Cardiac muscle cell (in vitro differentiated cells and primary cell): Measurements from ENCODE around the gene LMOD1. TPM values are rescaled to one million over a fixed set of nuclear protein-coding genes. Genes with fewer than 3 reads are reported as not detected.

Experiments
- DNase-seq, 2 donors: peaks; one replicate each; pipeline versions ENCODE4 v3.0.0 to v3.0.0-alpha.2; 2010 to 2017; ENCODE audit warnings: low read depth in 1 of 2, low spot score in 1 of 2
- H3K27ac ChIP-seq: fragments of 200-600 bp; sonication (generic); 2 replicates; pipeline ENCODE4 v1.5.1; 2016
- H3K27me3 ChIP-seq: fragments of 200-600 bp; sonication (generic); 2 replicates; pipeline ENCODE4 v1.6.0; 2016; ENCODE audit warnings: control low read depth
- H3K36me3 ChIP-seq: fragments of 200-600 bp; sonication (generic); 2 replicates; pipeline ENCODE4 v1.5.1; 2016; ENCODE audit warnings: control low read depth
- H3K4me1 ChIP-seq: fragments of 200-600 bp; sonication (generic); 2 replicates; pipeline ENCODE4 v1.8.1; 2017; ENCODE audit warnings: low read depth, mild to moderate bottlenecking, mixed run types
- H3K4me3 ChIP-seq: fragments of 200-600 bp; sonication (generic); 2 replicates; pipeline ENCODE4 v1.5.1; 2016; ENCODE audit warnings: mild to moderate bottlenecking
- H3K9me3 ChIP-seq: fragments of 200-600 bp; sonication (generic); 2 replicates; pipeline ENCODE4 v1.5.1; 2017; ENCODE audit warnings: low read depth, mild to moderate bottlenecking, control low read depth
- CTCF ChIP-seq: IDR thresholded peaks from 2 replicates; pipeline ENCODE4 v1.5.1; 2012; ENCODE audit warnings: low read depth, mild to moderate bottlenecking, low read length
- polyA plus RNA-seq: library from polyadenylated mRNA; unstranded; fragments of >200 nt; fragmentation: Nextera tagmentation; extraction: Ambion mirVana; gene quantifications from 2 replicates; pipeline ENCODE4 v1.2.1, GENCODE V29; 2016
- total RNA-seq: library from RNA; depleted of rRNA; stranded (reverse); fragments of >200 nt; gene quantifications from 2 replicates; pipeline ENCODE4 v1.2.3, GENCODE V29; 2016

Gene LMOD1
- total and polyA plus RNA-seq, 2 experiments from 2014 or later, result 27.4 to 75.6 TPM

- H3K27ac ChIP-seq, result no peak overlapping the region
- TF ChIP-seq CTCF, result no peak
- peaks cover 7% of the 10 kb centered on the region for H3K4me1 ChIP-seq
- no peak for DNase-seq
- H3K9me3 ChIP-seq, result no peaks in the 10 kb centered on the region
- H3K4me3 ChIP-seq, result no peak overlapping the region
- H3K27me3 ChIP-seq, result no peaks in the 10 kb centered on the region
- H3K36me3 ChIP-seq, result no peaks in the 10 kb centered on the region
Measured at GRCh38 chr1:201921952-201922558, 24.3 kb downstream of the LMOD1 start.

GRCh38 chr1:201918343-201918742, 28.0 kb downstream of the LMOD1 start:
- Histone ChIP-seq H3K27me3 (no peaks in the 10 kb centered on the region), H3K4me3 (no peak overlapping the region), H3K4me1 (peaks cover 28% of the 10 kb centered on the region), H3K36me3 (no peaks in the 10 kb centered on the region), H3K9me3 (no peaks in the 10 kb centered on the region), H3K27ac (no peak overlapping the region)
- TF ChIP-seq CTCF, result no peak
- no peak for DNase-seq

GRCh38 chr1:201917362-201918033, 28.9 kb downstream of the LMOD1 start:
- Histone ChIP-seq H3K4me1 (peaks cover 28% of the 10 kb centered on the region), H3K27me3 (no peaks in the 10 kb centered on the region), H3K9me3 (no peaks in the 10 kb centered on the region), H3K36me3 (no peaks in the 10 kb centered on the region), H3K27ac (peak overlapping the region; percentile 72), H3K4me3 (no peak overlapping the region)
- no peak for TF ChIP-seq CTCF
- DNase-seq, result peak in 1 of 2 donors; percentile 95

- Histone ChIP-seq H3K9me3 (no peaks in the 10 kb centered on the region), H3K27me3 (no peaks in the 10 kb centered on the region), H3K36me3 (no peaks in the 10 kb centered on the region), H3K4me3 (no peak overlapping the region), H3K4me1 (peaks cover 28% of the 10 kb centered on the region), H3K27ac (peak overlapping the region; percentile 72)
- peak; percentile 45 to 91 for DNase-seq
- TF ChIP-seq CTCF, result no peak
Measured at GRCh38 chr1:201916649-201917249, 29.6 kb downstream of the LMOD1 start.

- Histone ChIP-seq H3K36me3 (no peaks in the 10 kb centered on the region), H3K4me1 (peaks cover 31% of the 10 kb centered on the region), H3K27ac (no peak overlapping the region), H3K9me3 (no peaks in the 10 kb centered on the region), H3K4me3 (no peak overlapping the region), H3K27me3 (no peaks in the 10 kb centered on the region)
- TF ChIP-seq CTCF, result no peak
- peak in 1 of 2 donors; percentile 72 for DNase-seq
Measured at GRCh38 chr1:201914456-201915235, 31.7 kb downstream of the LMOD1 start.
